CD4-positive, alpha-beta memory T cell (primary cell): ENCODE data around the gene FEM1C. TPM values are rescaled to one million over a fixed set of nuclear protein-coding genes. Genes with fewer than 3 reads are reported as not detected.

ENCODE experiments used
- CTCF ChIA-PET: fragments of 350-600 bp; sonication (Branson Sonifier 250); formaldehyde crosslinking; loops from one replicate; lab custom pipeline; 2021; ENCODE audit warnings: inconsistent platforms; ENCODE audit not compliant: partially characterized antibody; lab: Charles Lee
- POLR2A ChIA-PET: fragments of 350-600 bp; sonication (Branson Sonifier 250); formaldehyde crosslinking; loops from one replicate; lab custom pipeline; 2021; ENCODE audit not compliant: partially characterized antibody; lab: Charles Lee
- DNase-seq, 5 donors: peaks; one replicate each; pipeline versions ENCODE4 v3.0.0 to v3.0.0-alpha.2; 2020 to 2022; ENCODE audit warnings: mixed read lengths in 1 of 5
- H3K27ac ChIP-seq: one replicate; pipeline ENCODE4 v1.7.0; 2013; ENCODE audit warnings: low read depth, low read length
- H3K27me3 ChIP-seq: 2 replicates; pipeline ENCODE4 v1.7.0; 2013; ENCODE audit warnings: mild to moderate bottlenecking, low read length, moderate library complexity; ENCODE audit not compliant: insufficient read depth
- H3K36me3 ChIP-seq: 2 replicates; pipeline ENCODE4 v1.7.0; 2013; ENCODE audit warnings: mild to moderate bottlenecking, low read length, moderate library complexity; ENCODE audit not compliant: insufficient read depth
- H3K4me1 ChIP-seq: 2 replicates; pipeline ENCODE4 v1.7.0; 2013; ENCODE audit warnings: mild to moderate bottlenecking, low read length, moderate library complexity; ENCODE audit not compliant: insufficient read depth
- H3K4me3 ChIP-seq, 2 donors: one replicate each; pipeline ENCODE4 v1.7.0; 2013; ENCODE audit warnings: low read length in 2 of 2, mild to moderate bottlenecking in 1 of 2
- H3K9me3 ChIP-seq, 2 donors: one replicate each; pipeline ENCODE4 v1.7.0; 2013; ENCODE audit warnings: low read length in 2 of 2, control low read depth in 1 of 2; ENCODE audit not compliant: control insufficient read depth in 1 of 2
- H3K27ac Mint-ChIP-seq, 7 donors: one replicate each; pipeline ENCODE4 v1.8.0; 2020 to 2021; ENCODE audit warnings: mixed read lengths in 7 of 7, mild to moderate bottlenecking in 6 of 7, inconsistent platforms in 3 of 7, moderate library complexity in 3 of 7
- H3K27me3 Mint-ChIP-seq, 2 donors: one replicate each; pipeline ENCODE4 v1.8.0; 2020 to 2021; ENCODE audit warnings: mixed read lengths in 2 of 2
- H3K36me3 Mint-ChIP-seq, 2 donors: one replicate each; pipeline ENCODE4 v1.8.0; 2020 to 2021; ENCODE audit warnings: mixed read lengths in 2 of 2, inconsistent platforms in 1 of 2, mild to moderate bottlenecking in 1 of 2
- H3K4me1 Mint-ChIP-seq, 4 donors: one replicate each; pipeline ENCODE4 v1.8.0; 2020 to 2021; ENCODE audit warnings: mixed read lengths in 4 of 4, mild to moderate bottlenecking in 1 of 4
- H3K4me3 Mint-ChIP-seq, 8 donors: one replicate each; pipeline ENCODE4 v1.8.0; 2020 to 2021; ENCODE audit warnings: mixed read lengths in 8 of 8, mild to moderate bottlenecking in 7 of 8, moderate library complexity in 6 of 8, inconsistent platforms in 3 of 8
- H3K9me3 Mint-ChIP-seq, 8 donors: one replicate each; pipeline ENCODE4 v1.8.0; 2020 to 2021; ENCODE audit warnings: mixed read lengths in 8 of 8, mild to moderate bottlenecking in 5 of 8, inconsistent platforms in 3 of 8, moderate library complexity in 1 of 8
- intact Hi-C: fragments of 100-400 bp; cut with micrococcal nuclease; formaldehyde crosslinking; loops from one replicate; pipeline ENCODE4 v1.15.1; 2023
- polyA plus RNA-seq, 2 donors: library from polyadenylated mRNA; unstranded; fragments of 300-500 nt; fragmentation: Illumina TruSeq; gene quantifications; one replicate each; pipeline ENCODE4 v1.2.3, GENCODE V29; 2021
- total RNA-seq, 2 experiments: library from RNA; stranded (reverse); gene quantifications; one replicate each; pipeline ENCODE4 v1.2.3, GENCODE V29; 2021

The FEM1C gene
- total and polyA plus RNA-seq, 4 experiments from 2014 or later: 2.3 to 19.7 (median 10.6) TPM

GRCh38 chr5:115494570-115495289 is 49.8 kb downstream of the FEM1C start:
- no peaks in the 10 kb centered on the region for H3K4me1 ChIP-seq
- H3K9me3 ChIP-seq: no peaks in the 10 kb centered on the region
- DNase-seq: no peak
- intact Hi-C loops: no loop called here
- no peaks in the 10 kb centered on the region for H3K36me3 ChIP-seq
- H3K27ac ChIP-seq: no peak overlapping the region
- H3K4me3 ChIP-seq: no peak overlapping the region
- ChIA-PET POLR2A (no interaction called here), CTCF (no interaction called here)
- Mint-ChIP-seq H3K9me3 (peaks cover 0 to 3% (median 0%) of the 10 kb centered on the region in 8 donors), H3K4me3 (no peak overlapping the region), H3K4me1 (no peaks in the 10 kb centered on the region), H3K27ac (no peak overlapping the region), H3K27me3 (peaks cover 10 to 19% of the 10 kb centered on the region in 2 donors), H3K36me3 (no peaks in the 10 kb centered on the region)
- no peaks in the 10 kb centered on the region for H3K27me3 ChIP-seq

GRCh38 chr5:115490596-115490995 is 54.0 kb downstream of the FEM1C start:
- POLR2A ChIA-PET: no interaction called here
- Mint-ChIP-seq H3K4me1 (no peaks in the 10 kb centered on the region), H3K36me3 (no peaks in the 10 kb centered on the region), H3K4me3 (no peak overlapping the region), H3K9me3 (no peaks in the 10 kb centered on the region), H3K27ac (peak overlapping the region in 1 of 7 donors; percentile 61), H3K27me3 (peaks cover 7 to 13% of the 10 kb centered on the region in 2 donors)
- no peaks in the 10 kb centered on the region for H3K27me3 ChIP-seq
- intact Hi-C loops: no loop called here
- H3K9me3 ChIP-seq: no peaks in the 10 kb centered on the region
- no peak for DNase-seq
- CTCF ChIA-PET: interaction anchor here (0.6 kb wide), 1 partner anchor 22 kb away, joined by 3 read pairs; no protein-coding TSS in a partner anchor
- no peaks in the 10 kb centered on the region for H3K4me1 ChIP-seq
- no peaks in the 10 kb centered on the region for H3K36me3 ChIP-seq
- H3K27ac ChIP-seq: no peak overlapping the region
- H3K4me3 ChIP-seq: no peak overlapping the region

- DNase-seq: no peak
- Histone ChIP-seq H3K27me3 (no peaks in the 10 kb centered on the region), H3K4me3 (no peak overlapping the region), H3K4me1 (no peaks in the 10 kb centered on the region), H3K36me3 (no peaks in the 10 kb centered on the region), H3K27ac (no peak overlapping the region), H3K9me3 (no peaks in the 10 kb centered on the region)
- no peak overlapping the region for H3K27ac Mint-ChIP-seq
- intact Hi-C loops: no loop called here
- H3K36me3 Mint-ChIP-seq: no peaks in the 10 kb centered on the region
- peaks cover 7 to 12% of the 10 kb centered on the region in 2 donors for H3K27me3 Mint-ChIP-seq
- CTCF ChIA-PET: no interaction called here
- H3K4me3 Mint-ChIP-seq: no peak overlapping the region
- POLR2A ChIA-PET: no interaction called here
- H3K9me3 Mint-ChIP-seq: no peaks in the 10 kb centered on the region
- no peaks in the 10 kb centered on the region for H3K4me1 Mint-ChIP-seq
Observed at GRCh38 chr5:115489733-115490132, 54.8 kb downstream of the FEM1C start.

- Mint-ChIP-seq H3K4me1 (no peaks in the 10 kb centered on the region), H3K27me3 (peaks cover under 1 to 4% of the 10 kb centered on the region in 2 donors), H3K9me3 (no peaks in the 10 kb centered on the region), H3K27ac (no peak overlapping the region), H3K4me3 (no peak overlapping the region), H3K36me3 (no peaks in the 10 kb centered on the region)
- no peaks in the 10 kb centered on the region for H3K36me3 ChIP-seq
- ChIA-PET CTCF (no interaction called here), POLR2A (no interaction called here)
- intact Hi-C loops: no loop called here
- no peak overlapping the region for H3K27ac ChIP-seq
- DNase-seq: no peak
- H3K9me3 ChIP-seq: no peaks in the 10 kb centered on the region
- no peaks in the 10 kb centered on the region for H3K27me3 ChIP-seq
- H3K4me3 ChIP-seq: no peak overlapping the region
- H3K4me1 ChIP-seq: no peaks in the 10 kb centered on the region
Observed at GRCh38 chr5:115487756-115488155, 56.8 kb downstream of the FEM1C start.

DNA sequence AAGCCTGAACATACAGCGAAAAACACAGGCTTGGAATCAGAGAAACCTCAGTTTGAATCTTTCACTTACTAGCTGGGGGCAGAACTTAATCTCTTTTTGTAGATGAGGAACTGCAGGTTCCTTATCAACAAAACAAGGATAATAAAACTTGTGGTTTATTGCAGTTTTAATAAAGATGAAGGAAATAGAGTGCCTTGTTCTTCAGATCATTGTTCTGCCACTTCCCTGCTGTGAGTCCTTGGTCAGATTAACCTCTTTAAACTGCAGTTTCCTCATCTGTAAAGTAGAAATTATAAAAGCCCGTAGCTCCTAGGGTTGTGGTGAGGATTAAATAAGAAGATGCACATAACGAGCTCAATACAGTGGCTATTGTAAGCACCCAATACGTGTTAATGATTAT is 57.4 kb downstream of the FEM1C start:
- no peak overlapping the region for H3K27ac ChIP-seq
- no peaks in the 10 kb centered on the region for H3K4me1 ChIP-seq
- H3K9me3 ChIP-seq: no peaks in the 10 kb centered on the region
- H3K4me1 Mint-ChIP-seq: no peaks in the 10 kb centered on the region
- no peak for DNase-seq
- no peaks in the 10 kb centered on the region for H3K36me3 ChIP-seq
- intact Hi-C loops: no loop called here
- no peak overlapping the region for H3K27ac Mint-ChIP-seq
- H3K36me3 Mint-ChIP-seq: no peaks in the 10 kb centered on the region
- CTCF ChIA-PET: no interaction called here
- H3K27me3 ChIP-seq: no peaks in the 10 kb centered on the region
- no peak overlapping the region for H3K4me3 Mint-ChIP-seq
- H3K27me3 Mint-ChIP-seq: peaks cover 0 to 4% of the 10 kb centered on the region in 2 donors
- POLR2A ChIA-PET: no interaction called here
- no peaks in the 10 kb centered on the region for H3K9me3 Mint-ChIP-seq
- no peak overlapping the region for H3K4me3 ChIP-seq

GRCh38 chr5:115486728-115487127 is 57.8 kb downstream of the FEM1C start:
- Mint-ChIP-seq H3K4me3 (no peak overlapping the region), H3K27me3 (peaks cover 0 to 6% of the 10 kb centered on the region in 2 donors), H3K36me3 (no peaks in the 10 kb centered on the region), H3K4me1 (no peaks in the 10 kb centered on the region), H3K9me3 (no peaks in the 10 kb centered on the region), H3K27ac (no peak overlapping the region)
- ChIA-PET POLR2A (no interaction called here), CTCF (interaction anchor here (1.0 kb wide), 1 partner anchor 11 kb away, joined by 3 read pairs; no protein-coding TSS in a partner anchor)
- H3K27me3 ChIP-seq: no peaks in the 10 kb centered on the region
- DNase-seq: no peak
- H3K36me3 ChIP-seq: no peaks in the 10 kb centered on the region
- no peak overlapping the region for H3K4me3 ChIP-seq
- no peak overlapping the region for H3K27ac ChIP-seq
- H3K4me1 ChIP-seq: no peaks in the 10 kb centered on the region
- no peaks in the 10 kb centered on the region for H3K9me3 ChIP-seq
- intact Hi-C loops: no loop called here

DNA sequence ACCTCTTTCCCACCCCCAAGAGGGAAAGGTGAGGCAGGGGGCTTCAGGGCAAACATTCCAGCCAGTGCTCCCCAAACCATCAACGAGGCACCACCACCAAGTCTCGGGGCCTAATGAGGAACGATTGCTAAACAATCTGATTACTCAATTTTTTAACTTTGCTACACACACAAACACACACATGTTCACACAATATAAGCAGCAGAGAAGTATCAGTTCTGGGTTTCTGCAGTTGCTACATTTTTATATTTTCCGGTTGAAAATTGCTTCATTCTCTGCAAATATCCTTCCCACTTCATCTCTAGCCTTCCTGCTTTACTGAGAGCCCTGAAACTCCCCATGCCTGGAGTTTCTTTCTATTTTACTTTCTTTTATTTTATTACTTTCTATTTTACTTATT is 60.2 kb downstream of the FEM1C start:
- CTCF ChIA-PET: no interaction called here
- H3K4me3 ChIP-seq: no peak overlapping the region
- intact Hi-C loops: no loop called here
- H3K27ac ChIP-seq: no peak overlapping the region
- Mint-ChIP-seq H3K27ac (no peak overlapping the region), H3K9me3 (no peaks in the 10 kb centered on the region), H3K27me3 (peaks cover 5 to 6% of the 10 kb centered on the region in 2 donors), H3K4me3 (no peak overlapping the region), H3K4me1 (no peaks in the 10 kb centered on the region), H3K36me3 (no peaks in the 10 kb centered on the region)
- H3K9me3 ChIP-seq: no peaks in the 10 kb centered on the region
- H3K27me3 ChIP-seq: no peaks in the 10 kb centered on the region
- no peak for DNase-seq
- H3K36me3 ChIP-seq: no peaks in the 10 kb centered on the region
- no peaks in the 10 kb centered on the region for H3K4me1 ChIP-seq
- POLR2A ChIA-PET: no interaction called here
